ENCODE measurements around the gene MYOZ2. TPM values are rescaled to one million over a fixed set of nuclear protein-coding genes. Genes with fewer than 3 reads are reported as not detected.

MYOZ2 gene
- total and polyA plus RNA-seq, 2 donors (not counting 3 experiments of a cell fraction or from before 2014, with no cell fraction given): 0.11 to 0.13 TPM

DNA sequence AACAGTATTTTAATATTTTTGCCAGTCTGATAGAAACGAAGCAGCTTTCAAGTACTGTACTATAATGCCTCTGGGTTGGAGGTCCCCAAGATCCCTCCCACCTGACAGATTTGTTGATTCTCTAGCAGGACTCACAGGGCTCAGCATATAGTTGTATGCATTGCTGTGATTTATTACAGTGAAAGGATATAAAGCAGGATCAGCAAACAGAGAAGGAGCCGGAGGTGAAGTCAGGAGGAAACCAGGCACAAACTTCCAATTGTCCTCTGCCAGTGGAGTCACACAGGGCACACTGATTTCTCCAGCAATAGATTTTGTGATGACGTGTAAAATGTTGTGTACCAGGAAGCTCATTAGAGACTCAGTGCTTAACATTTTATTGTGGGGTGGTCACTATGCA, 95.9 kb downstream of the MYOZ2 start:
- Histone ChIP-seq H3K9me1 (replicated peaks; ENCODE audit: control insufficient read depth, extremely low read depth, insufficient read depth, low read length) (peaks cover 5% of the 10 kb centered on the region), H3K9ac (replicated peaks; ENCODE audit: extremely low read depth, insufficient read depth, low read length) (no peak overlapping the region), H3K27me3 (ENCODE audit: control insufficient read depth in 2 of 2, insufficient read depth in 2 of 2, low read length in 2 of 2) (no peaks in the 10 kb centered on the region), H2AFZ (ENCODE audit: low read depth, low read length) (peak overlapping the region; percentile 36), H3K4me2 (ENCODE audit: insufficient read depth, low read length) (peak overlapping the region; percentile 22), H3K4me1 (ENCODE audit: control insufficient read depth, extremely low read depth, insufficient read depth, low read length) (peaks cover 26% of the 10 kb centered on the region), H3K27ac (ENCODE audit: insufficient read depth, low read depth, low read length) (peak overlapping the region; percentile 13), H4K20me1 (replicated peaks; ENCODE audit: control insufficient read depth, extremely low read depth, insufficient read depth, low read length) (peaks cover 2% of the 10 kb centered on the region), H3K36me3 (ENCODE audit: control insufficient read depth in 2 of 2, extremely low read depth in 1 of 2, insufficient read depth in 2 of 2, low read length in 2 of 2) (peaks cover 2 to 5% of the 10 kb centered on the region in 2 experiments), H3K79me2 (ENCODE audit: control insufficient read depth, insufficient read depth, low read length) (peaks cover 66% of the 10 kb centered on the region), H3K4me3 (replicated peaks in 1 of 3; ENCODE audit: insufficient read depth in 1 of 3, low read depth in 1 of 3, low read length in 3 of 3) (no peak overlapping the region), H3K9me3 (replicated peaks; ENCODE audit: control insufficient read depth, insufficient read depth, low read length) (no peaks in the 10 kb centered on the region)
- no peak for TF ChIP-seq FOS (IDR thresholded peaks at IDR 0.05; ENCODE audit: borderline replicate concordance, insufficient read depth, low read length)
- no peak for TF ChIP-seq JUN (IDR thresholded peaks at IDR 0.05; ENCODE audit: borderline replicate concordance, insufficient read depth, insufficient read length, low read depth)
- TF ChIP-seq, protein P1, sequence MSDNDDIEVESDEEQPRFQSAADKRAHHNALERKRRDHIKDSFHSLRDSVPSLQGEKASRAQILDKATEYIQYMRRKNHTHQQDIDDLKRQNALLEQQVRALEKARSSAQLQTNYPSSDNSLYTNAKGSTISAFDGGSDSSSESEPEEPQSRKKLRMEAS (IDR thresholded peaks at IDR 0.05; ENCODE audit: insufficient read depth, insufficient read length): no peak
- TF ChIP-seq, protein P2, sequence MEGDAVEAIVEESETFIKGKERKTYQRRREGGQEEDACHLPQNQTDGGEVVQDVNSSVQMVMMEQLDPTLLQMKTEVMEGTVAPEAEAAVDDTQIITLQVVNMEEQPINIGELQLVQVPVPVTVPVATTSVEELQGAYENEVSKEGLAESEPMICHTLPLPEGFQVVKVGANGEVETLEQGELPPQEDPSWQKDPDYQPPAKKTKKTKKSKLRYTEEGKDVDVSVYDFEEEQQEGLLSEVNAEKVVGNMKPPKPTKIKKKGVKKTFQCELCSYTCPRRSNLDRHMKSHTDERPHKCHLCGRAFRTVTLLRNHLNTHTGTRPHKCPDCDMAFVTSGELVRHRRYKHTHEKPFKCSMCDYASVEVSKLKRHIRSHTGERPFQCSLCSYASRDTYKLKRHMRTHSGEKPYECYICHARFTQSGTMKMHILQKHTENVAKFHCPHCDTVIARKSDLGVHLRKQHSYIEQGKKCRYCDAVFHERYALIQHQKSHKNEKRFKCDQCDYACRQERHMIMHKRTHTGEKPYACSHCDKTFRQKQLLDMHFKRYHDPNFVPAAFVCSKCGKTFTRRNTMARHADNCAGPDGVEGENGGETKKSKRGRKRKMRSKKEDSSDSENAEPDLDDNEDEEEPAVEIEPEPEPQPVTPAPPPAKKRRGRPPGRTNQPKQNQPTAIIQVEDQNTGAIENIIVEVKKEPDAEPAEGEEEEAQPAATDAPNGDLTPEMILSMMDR (IDR thresholded peaks at IDR 0.05; ENCODE audit: extremely low read depth in 1 of 2, insufficient read depth in 1 of 2, low read depth in 1 of 2, low read length in 2 of 2): no peak
- TF ChIP-seq POLR2AphosphoS5 (IDR thresholded peaks at IDR 0.05; ENCODE audit: insufficient read depth, low read depth, low read length): no peak
- TF ChIP-seq GATA2 (IDR thresholded peaks at IDR 0.05; ENCODE audit: insufficient read depth, insufficient read length, low read depth, low read length): no peak
- TF ChIP-seq MYC (IDR thresholded peaks at IDR 0.05; ENCODE audit: low read depth, low read length): no peak
- TF ChIP-seq POLR2A (IDR thresholded peaks at IDR 0.05; ENCODE audit: low read depth, low read length): no peak
- intact Hi-C loops (cut with micrococcal nuclease) (loop anchor here (5.0 kb wide), 1 partner anchor 51 kb away; no protein-coding TSS in a partner anchor), dilution Hi-C loops (cut with MboI; ENCODE audit: extremely low pct_ligation_motif_present, low sequenced_read_pairs) (no loop called here)
- DNase-seq (ENCODE audit: low read depth, low spot score) (peak; percentile 60), FAIRE-seq (peak; percentile 70)
- no TSS peak for BruUV-seq (replicated peaks)
- ChIA-PET CTCF (no interaction called here), POLR2A (no interaction called here)

All from endothelial cell of umbilical vein (primary cell).